Measurements from ENCODE around the gene KCNQ2. TPM values are rescaled to one million over a fixed set of nuclear protein-coding genes. Genes with fewer than 3 reads are reported as not detected.

KCNQ2 gene
- polyA plus RNA-seq, 3 donors, result not detected

DNA sequence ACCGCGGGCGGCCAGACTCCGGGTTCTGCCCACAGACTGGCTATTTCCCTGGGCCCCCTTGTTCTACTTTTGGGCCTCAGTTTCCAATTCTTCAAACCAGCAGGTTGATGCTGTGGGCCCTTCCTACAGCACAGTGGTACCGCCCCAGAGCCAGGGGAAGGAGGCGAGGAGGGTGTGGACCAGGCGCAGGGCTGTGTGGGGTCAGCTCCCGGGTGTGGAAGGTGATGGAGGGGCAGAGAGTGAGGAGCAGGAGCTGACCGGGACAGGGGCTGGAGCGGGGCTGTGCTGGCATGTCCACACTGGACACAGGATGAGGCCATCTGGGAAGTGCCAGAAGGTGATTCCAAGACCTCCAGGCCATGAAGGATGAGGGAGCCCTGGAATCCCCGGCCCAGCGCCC lies 76.2 kb downstream of the KCNQ2 start:
- TF ChIP-seq, protein P1, sequence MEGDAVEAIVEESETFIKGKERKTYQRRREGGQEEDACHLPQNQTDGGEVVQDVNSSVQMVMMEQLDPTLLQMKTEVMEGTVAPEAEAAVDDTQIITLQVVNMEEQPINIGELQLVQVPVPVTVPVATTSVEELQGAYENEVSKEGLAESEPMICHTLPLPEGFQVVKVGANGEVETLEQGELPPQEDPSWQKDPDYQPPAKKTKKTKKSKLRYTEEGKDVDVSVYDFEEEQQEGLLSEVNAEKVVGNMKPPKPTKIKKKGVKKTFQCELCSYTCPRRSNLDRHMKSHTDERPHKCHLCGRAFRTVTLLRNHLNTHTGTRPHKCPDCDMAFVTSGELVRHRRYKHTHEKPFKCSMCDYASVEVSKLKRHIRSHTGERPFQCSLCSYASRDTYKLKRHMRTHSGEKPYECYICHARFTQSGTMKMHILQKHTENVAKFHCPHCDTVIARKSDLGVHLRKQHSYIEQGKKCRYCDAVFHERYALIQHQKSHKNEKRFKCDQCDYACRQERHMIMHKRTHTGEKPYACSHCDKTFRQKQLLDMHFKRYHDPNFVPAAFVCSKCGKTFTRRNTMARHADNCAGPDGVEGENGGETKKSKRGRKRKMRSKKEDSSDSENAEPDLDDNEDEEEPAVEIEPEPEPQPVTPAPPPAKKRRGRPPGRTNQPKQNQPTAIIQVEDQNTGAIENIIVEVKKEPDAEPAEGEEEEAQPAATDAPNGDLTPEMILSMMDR (IDR thresholded peaks at IDR 0.05), result no peak
- Histone ChIP-seq H3K36me3 (replicated peaks in 1 of 2; ENCODE audit: control insufficient read depth in 1 of 2, insufficient read depth in 2 of 2, low read length in 2 of 2) (no peaks in the 10 kb centered on the region), H3K9ac (ENCODE audit: insufficient read depth, low read length, poor library complexity, severe bottlenecking) (no peak overlapping the region), H3K27me3 (ENCODE audit: control insufficient read depth in 2 of 2, insufficient read depth in 2 of 2, low read length in 2 of 2) (no peaks in the 10 kb centered on the region), H2AFZ (ENCODE audit: insufficient read depth, low read depth, low read length, poor library complexity, severe bottlenecking) (no peak overlapping the region), H3K79me2 (ENCODE audit: insufficient read depth, low read length) (no peaks in the 10 kb centered on the region), H3K9me3 (replicated peaks in 1 of 2; ENCODE audit: control insufficient read depth in 1 of 2, insufficient read depth in 1 of 2, low read length in 2 of 2) (no peaks in the 10 kb centered on the region), H3K4me3 (replicated peaks in 1 of 3; ENCODE audit: low read depth in 2 of 3, low read length in 3 of 3) (no peak overlapping the region), H3K4me2 (replicated peaks; ENCODE audit: extremely low read depth, low read length, poor library complexity, severe bottlenecking) (no peak overlapping the region), H3K4me1 (ENCODE audit: control insufficient read depth in 1 of 2, insufficient read depth in 2 of 2, low read length in 2 of 2) (no peaks in the 10 kb centered on the region), H4K20me1 (ENCODE audit: insufficient read depth, low read length) (no peaks in the 10 kb centered on the region), H3K27ac (ENCODE audit: low read depth in 1 of 2, low read length in 2 of 2) (no peak overlapping the region)
- 94% methylated on average over 12 of the region's 12 CpGs for WGBS (ENCODE audit: insufficient coverage)
- H3K9me3 Mint-ChIP-seq, result peaks cover 0 to 2% (median 0%) of the 10 kb centered on the region in 7 donors
- intact Hi-C loops (cut with micrococcal nuclease), result no loop called here
- no peak overlapping the region for H3K27ac Mint-ChIP-seq
- DNase-seq, result no peak
- no peaks in the 10 kb centered on the region for H3K4me1 Mint-ChIP-seq
- H3K4me3 Mint-ChIP-seq, result no peak overlapping the region
- no peaks in the 10 kb centered on the region for H3K36me3 Mint-ChIP-seq
- peaks cover 2 to 15% (median 15%) of the 10 kb centered on the region in 3 donors for H3K27me3 Mint-ChIP-seq (ENCODE audit: low read depth in 3 of 3)

GRCh38 chr20:63395723-63396122 lies 76.7 kb downstream of the KCNQ2 start:
- Mint-ChIP-seq H3K27ac (no peak overlapping the region), H3K27me3 (ENCODE audit: low read depth in 3 of 3) (peaks cover 2 to 15% (median 15%) of the 10 kb centered on the region in 3 donors), H3K9me3 (peaks cover 0 to 2% (median 0%) of the 10 kb centered on the region in 7 donors), H3K4me3 (no peak overlapping the region), H3K4me1 (no peaks in the 10 kb centered on the region), H3K36me3 (no peaks in the 10 kb centered on the region)
- Histone ChIP-seq H3K9me3 (replicated peaks in 1 of 2; ENCODE audit: control insufficient read depth in 1 of 2, insufficient read depth in 1 of 2, low read length in 2 of 2) (no peaks in the 10 kb centered on the region), H3K36me3 (replicated peaks in 1 of 2; ENCODE audit: control insufficient read depth in 1 of 2, insufficient read depth in 2 of 2, low read length in 2 of 2) (no peaks in the 10 kb centered on the region), H3K4me2 (replicated peaks; ENCODE audit: extremely low read depth, low read length, poor library complexity, severe bottlenecking) (no peak overlapping the region), H4K20me1 (ENCODE audit: insufficient read depth, low read length) (no peaks in the 10 kb centered on the region), H2AFZ (ENCODE audit: insufficient read depth, low read depth, low read length, poor library complexity, severe bottlenecking) (no peak overlapping the region), H3K9ac (ENCODE audit: insufficient read depth, low read length, poor library complexity, severe bottlenecking) (no peak overlapping the region), H3K79me2 (ENCODE audit: insufficient read depth, low read length) (no peaks in the 10 kb centered on the region), H3K4me3 (replicated peaks in 1 of 3; ENCODE audit: low read depth in 2 of 3, low read length in 3 of 3) (no peak overlapping the region), H3K27me3 (ENCODE audit: control insufficient read depth in 2 of 2, insufficient read depth in 2 of 2, low read length in 2 of 2) (no peaks in the 10 kb centered on the region), H3K27ac (ENCODE audit: low read depth in 1 of 2, low read length in 2 of 2) (no peak overlapping the region), H3K4me1 (ENCODE audit: control insufficient read depth in 1 of 2, insufficient read depth in 2 of 2, low read length in 2 of 2) (no peaks in the 10 kb centered on the region)
- no peak for DNase-seq
- WGBS (ENCODE audit: insufficient coverage), result 91% methylated on average over 10 of the region's 14 CpGs
- TF ChIP-seq, protein P1 (IDR thresholded peaks at IDR 0.05), result no peak
- intact Hi-C loops (cut with micrococcal nuclease), result no loop called here
